Activated CD4-positive, alpha-beta T cell treated with anti-CD3 and anti-CD28 coated beads, Interleukin-2, amount 10 ng/mL, durations not matched to agents 7 days and 5 days (primary cell): Measurements from ENCODE around the gene CCR6. TPM values are rescaled to one million over a fixed set of nuclear protein-coding genes. Genes with fewer than 3 reads are reported as not detected.

ENCODE experiments used
- CTCF ChIA-PET: fragments of 350-600 bp; sonication (Branson Sonifier 250); formaldehyde crosslinking; loops from one replicate; lab custom pipeline; 2021; ENCODE audit warnings: antibody characterized with exemption; lab: Charles Lee
- POLR2A ChIA-PET: fragments of 350-600 bp; sonication (Branson Sonifier 250); formaldehyde crosslinking; loops from one replicate; lab custom pipeline; 2021; ENCODE audit warnings: antibody characterized with exemption; lab: Charles Lee
- DNase-seq: peaks from one replicate; pipeline ENCODE4 v3.0.0-alpha.2; 2020
- H3K27ac Mint-ChIP-seq: one replicate; pipeline ENCODE4 v1.8.0; 2021; ENCODE audit warnings: mild to moderate bottlenecking, moderate library complexity, mixed read lengths
- H3K27me3 Mint-ChIP-seq: one replicate; pipeline ENCODE4 v1.8.0; 2021; ENCODE audit warnings: mixed read lengths
- H3K36me3 Mint-ChIP-seq: one replicate; pipeline ENCODE4 v1.8.0; 2021; ENCODE audit warnings: low read depth, mixed read lengths
- H3K4me1 Mint-ChIP-seq: one replicate; pipeline ENCODE4 v1.8.0; 2021; ENCODE audit warnings: mixed read lengths
- H3K4me3 Mint-ChIP-seq: one replicate; pipeline ENCODE4 v1.8.0; 2021; ENCODE audit warnings: mild to moderate bottlenecking, moderate library complexity, mixed read lengths
- H3K9me3 Mint-ChIP-seq: one replicate; pipeline ENCODE4 v1.8.0; 2021; ENCODE audit warnings: mixed read lengths
- total RNA-seq, 2 experiments: library from RNA; stranded (reverse); gene quantifications; one replicate each; pipeline ENCODE4 v1.2.3, GENCODE V29; 2021

The CCR6 gene
- total RNA-seq, 2 experiments from 2014 or later, result 6.7 to 7.4 TPM

- Mint-ChIP-seq H3K4me1 (peaks cover 12% of the 10 kb centered on the region), H3K27ac (no peak overlapping the region), H3K9me3 (peaks cover 2% of the 10 kb centered on the region), H3K36me3 (peaks cover 2% of the 10 kb centered on the region), H3K4me3 (no peak overlapping the region), H3K27me3 (no peaks in the 10 kb centered on the region)
- POLR2A ChIA-PET, result no interaction called here
- CTCF ChIA-PET, result interaction anchor here (0.6 to 1.6 kb wide), 2 partner anchors 12 to 45 kb away, joined by 3 read pairs; no protein-coding TSS in a partner anchor
- DNase-seq, result no peak
Observed at GRCh38 chr6:167127785-167128531, 5.1 kb downstream of the CCR6 start.

GRCh38 chr6:167129159-167129558 is 6.3 kb downstream of the CCR6 start:
- Mint-ChIP-seq H3K4me1 (peaks cover 7% of the 10 kb centered on the region), H3K9me3 (peaks cover 2% of the 10 kb centered on the region), H3K4me3 (no peak overlapping the region), H3K27me3 (no peaks in the 10 kb centered on the region), H3K36me3 (peaks cover 2% of the 10 kb centered on the region), H3K27ac (no peak overlapping the region)
- ChIA-PET CTCF (interaction anchor here (1.2 to 1.6 kb wide), 3 partner anchors 9 to 11 kb away, joined by 3 read pairs; no protein-coding TSS in a partner anchor), POLR2A (no interaction called here)
- DNase-seq, result no peak

- Mint-ChIP-seq H3K4me3 (no peak overlapping the region), H3K4me1 (peaks cover 7% of the 10 kb centered on the region), H3K36me3 (peaks cover 2% of the 10 kb centered on the region), H3K9me3 (peaks cover 2% of the 10 kb centered on the region), H3K27me3 (no peaks in the 10 kb centered on the region), H3K27ac (peak overlapping the region; percentile 36)
- CTCF ChIA-PET, result interaction anchor here (1.2 to 1.6 kb wide), 3 partner anchors 9 to 11 kb away, joined by 3 read pairs; no protein-coding TSS in a partner anchor
- POLR2A ChIA-PET, result no interaction called here
- DNase-seq, result no peak
Observed at GRCh38 chr6:167129562-167129961, 6.7 kb downstream of the CCR6 start.

- Mint-ChIP-seq H3K4me1 (peaks cover 7% of the 10 kb centered on the region), H3K4me3 (no peak overlapping the region), H3K9me3 (peaks cover 2% of the 10 kb centered on the region), H3K27ac (peak overlapping the region; percentile 43), H3K27me3 (no peaks in the 10 kb centered on the region), H3K36me3 (peaks cover 2% of the 10 kb centered on the region)
- POLR2A ChIA-PET, result no interaction called here
- CTCF ChIA-PET, result interaction anchor here (1.5 kb wide), 1 partner anchor 10 kb away, joined by 3 read pairs; no protein-coding TSS in a partner anchor
- no peak for DNase-seq
Observed at GRCh38 chr6:167130008-167130677, 7.2 kb downstream of the CCR6 start.

GRCh38 chr6:167130712-167131684 is 8.1 kb downstream of the CCR6 start:
- no peak for DNase-seq
- ChIA-PET POLR2A (no interaction called here), CTCF (no interaction called here)
- peak overlapping the region; percentile 43 for H3K27ac Mint-ChIP-seq
- peaks cover 2% of the 10 kb centered on the region for H3K9me3 Mint-ChIP-seq
- peaks cover 2% of the 10 kb centered on the region for H3K36me3 Mint-ChIP-seq
- H3K4me3 Mint-ChIP-seq, result no peak overlapping the region
- H3K4me1 Mint-ChIP-seq, result peaks cover 7% of the 10 kb centered on the region
- H3K27me3 Mint-ChIP-seq, result peaks cover 1% of the 10 kb centered on the region

DNA sequence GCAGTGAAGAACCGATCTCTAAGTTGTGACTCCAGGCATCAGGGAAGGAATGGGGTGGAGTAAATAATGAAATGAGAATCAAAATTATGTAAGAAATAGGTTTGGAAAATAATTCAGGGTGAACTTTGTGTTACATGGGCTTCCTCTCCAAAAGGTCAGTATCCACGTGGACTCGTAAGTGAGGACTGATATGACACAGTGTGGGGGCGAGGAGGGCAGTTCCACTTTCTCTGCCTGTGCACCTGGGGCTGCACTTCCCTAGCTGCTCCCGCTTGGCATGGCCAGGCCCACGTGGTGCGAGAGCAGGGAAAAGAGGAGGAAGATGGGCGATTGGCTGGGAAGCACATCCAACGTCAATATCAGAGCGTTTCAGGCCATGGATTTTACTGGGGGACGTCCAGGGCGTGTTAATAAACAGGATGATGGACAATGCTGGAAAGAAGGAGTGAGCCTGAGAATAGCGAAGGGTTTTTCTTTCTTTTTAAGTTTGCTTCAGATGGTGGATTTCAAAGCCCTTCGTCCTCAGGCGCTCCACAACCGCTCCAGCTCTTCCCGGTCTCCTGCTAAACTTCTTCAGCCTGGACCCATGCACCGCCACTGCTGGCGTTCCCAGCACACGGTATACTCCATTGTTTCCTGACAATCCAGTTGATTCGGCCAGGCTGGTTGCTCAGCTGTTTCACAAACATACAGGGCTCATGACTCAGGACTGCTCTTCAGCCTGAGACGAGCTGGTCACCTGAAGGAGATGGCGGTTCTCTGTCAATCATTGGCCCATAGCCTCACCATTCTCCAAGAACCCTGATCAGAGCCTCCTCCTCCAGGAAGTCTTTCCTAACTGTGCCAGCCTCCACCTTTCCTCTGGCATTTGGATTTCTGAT is 11.8 kb downstream of the CCR6 start:
- no peaks in the 10 kb centered on the region for H3K9me3 Mint-ChIP-seq
- no peak overlapping the region for H3K4me3 Mint-ChIP-seq
- DNase-seq, result no peak
- H3K36me3 Mint-ChIP-seq, result no peaks in the 10 kb centered on the region
- CTCF ChIA-PET, result interaction anchor here (1.2 kb wide), 1 partner anchor 11 kb away, joined by 3 read pairs; no protein-coding TSS in a partner anchor
- H3K4me1 Mint-ChIP-seq, result peaks cover 8% of the 10 kb centered on the region
- peaks cover 1% of the 10 kb centered on the region for H3K27me3 Mint-ChIP-seq
- POLR2A ChIA-PET, result no interaction called here
- no peak overlapping the region for H3K27ac Mint-ChIP-seq

GRCh38 chr6:167136376-167136775 is 13.5 kb downstream of the CCR6 start:
- Mint-ChIP-seq H3K36me3 (no peaks in the 10 kb centered on the region), H3K9me3 (no peaks in the 10 kb centered on the region), H3K4me3 (no peak overlapping the region), H3K27ac (no peak overlapping the region), H3K4me1 (peaks cover 4% of the 10 kb centered on the region), H3K27me3 (peaks cover 1% of the 10 kb centered on the region)
- DNase-seq, result no peak
- CTCF ChIA-PET, result interaction anchor here (0.8 to 2.5 kb wide), 2 partner anchors 15 to 362 kb away, joined by 3 to 9 read pairs; no protein-coding TSS in a partner anchor
- POLR2A ChIA-PET, result no interaction called here

GRCh38 chr6:167137081-167137480 is 14.2 kb downstream of the CCR6 start:
- H3K4me1 Mint-ChIP-seq, result peaks cover 4% of the 10 kb centered on the region

GRCh38 chr6:167137881-167138280 is 15.0 kb downstream of the CCR6 start:
- CTCF ChIA-PET, result interaction anchor here (1.2 to 2.5 kb wide), 3 partner anchors 14 to 24 kb away, joined by 3 to 9 read pairs (median 4); partner anchors contain the start of gene CCR6
- POLR2A ChIA-PET, result no interaction called here
- H3K4me1 Mint-ChIP-seq, result peaks cover 4% of the 10 kb centered on the region
- H3K27me3 Mint-ChIP-seq, result peaks cover 1% of the 10 kb centered on the region
- no peak overlapping the region for H3K27ac Mint-ChIP-seq
- H3K9me3 Mint-ChIP-seq, result no peaks in the 10 kb centered on the region
- DNase-seq, result no peak
- no peaks in the 10 kb centered on the region for H3K36me3 Mint-ChIP-seq
- H3K4me3 Mint-ChIP-seq, result no peak overlapping the region

More at GRCh38 chr6:167137081-167137480, 14.2 kb downstream of the CCR6 start:
- Mint-ChIP-seq H3K9me3 (no peaks in the 10 kb centered on the region), H3K27ac (no peak overlapping the region), H3K36me3 (no peaks in the 10 kb centered on the region), H3K4me3 (no peak overlapping the region), H3K27me3 (peaks cover 1% of the 10 kb centered on the region)
- ChIA-PET POLR2A (no interaction called here), CTCF (interaction anchor here (0.8 to 2.5 kb wide), 5 partner anchors 14 to 362 kb away, joined by 3 to 9 read pairs (median 3); partner anchors contain the start of gene CCR6)
- no peak for DNase-seq

- Mint-ChIP-seq H3K9me3 (no peaks in the 10 kb centered on the region), H3K27me3 (peaks cover 1% of the 10 kb centered on the region), H3K27ac (no peak overlapping the region), H3K4me1 (peaks cover 4% of the 10 kb centered on the region), H3K4me3 (no peak overlapping the region), H3K36me3 (no peaks in the 10 kb centered on the region)
- DNase-seq, result no peak
- POLR2A ChIA-PET, result no interaction called here
- CTCF ChIA-PET, result interaction anchor here (0.8 kb wide), 1 partner anchor 11 kb away, joined by 3 read pairs; no protein-coding TSS in a partner anchor
Observed at GRCh38 chr6:167139761-167140160, 16.9 kb downstream of the CCR6 start.
